Calu3 (cell line): ENCODE results near the gene GMPPA. TPM values are rescaled to one million over a fixed set of nuclear protein-coding genes. Genes with fewer than 3 reads are reported as not detected.

Experiments
- BruUV-seq: library from RNA; stranded (reverse); fragments of 400-500 nt; replicated peaks from 2 replicates; lab custom pipeline; 2021; lab: Mats Ljungman, UMichigan
- CTCF ChIA-PET: fragments of 300-600 bp; sonication (Branson Sonifier 250); formaldehyde crosslinking; loops from one replicate; lab custom pipeline; 2022; ENCODE audit warnings: antibody characterized with exemption; lab: Charles Lee
- DNase-seq: peaks from one replicate; pipeline ENCODE4 v3.0.0; 2022
- H3K27ac Mint-ChIP-seq: one replicate; pipeline ENCODE4 v1.8.0; 2022; ENCODE audit warnings: mixed read lengths; ENCODE audit not compliant: unreplicated experiment
- H3K27me3 Mint-ChIP-seq: one replicate; pipeline ENCODE4 v1.8.0; 2022; ENCODE audit warnings: mixed read lengths; ENCODE audit not compliant: unreplicated experiment
- H3K36me3 Mint-ChIP-seq: one replicate; pipeline ENCODE4 v1.8.0; 2022; ENCODE audit warnings: mild to moderate bottlenecking, moderate library complexity, mixed read lengths; ENCODE audit not compliant: insufficient read depth, unreplicated experiment
- H3K4me1 Mint-ChIP-seq: one replicate; pipeline ENCODE4 v1.8.0; 2022; ENCODE audit warnings: mild to moderate bottlenecking, low read depth, mixed read lengths; ENCODE audit not compliant: unreplicated experiment
- H3K4me3 Mint-ChIP-seq: one replicate; pipeline ENCODE4 v1.8.0; 2022; ENCODE audit warnings: mild to moderate bottlenecking, low read depth, moderate library complexity, mixed read lengths; ENCODE audit not compliant: unreplicated experiment
- H3K9me3 Mint-ChIP-seq: one replicate; pipeline ENCODE4 v1.8.0; 2022; ENCODE audit warnings: low read depth, mixed read lengths; ENCODE audit not compliant: unreplicated experiment
- intact Hi-C: fragments of 100-400 bp; cut with micrococcal nuclease; formaldehyde crosslinking; loops from one replicate; pipeline ENCODE4 v1.10.0; 2022; ENCODE audit not compliant: unreplicated experiment
- microRNA-seq: library from miRNA; unstranded; fragments of <30 nt; microRNA quantifications from one replicate; pipeline ENCODE4 v1.2.0, GENCODE V29; 2022
- total RNA-seq: library from RNA; stranded (reverse); gene quantifications from 2 replicates; pipeline ENCODE4 v1.2.3, GENCODE V29; 2022
- TF ChIP-seq, protein P1 (sequence below): fragments of 200-600 bp; IDR thresholded peaks from one replicate; pipeline ENCODE4 v1.8.0; 2022; ENCODE audit warnings: antibody characterized with exemption; ENCODE audit not compliant: unreplicated experiment

The GMPPA gene
- total RNA-seq, 1 experiment from 2014 or later: 53.0 TPM

DNA sequence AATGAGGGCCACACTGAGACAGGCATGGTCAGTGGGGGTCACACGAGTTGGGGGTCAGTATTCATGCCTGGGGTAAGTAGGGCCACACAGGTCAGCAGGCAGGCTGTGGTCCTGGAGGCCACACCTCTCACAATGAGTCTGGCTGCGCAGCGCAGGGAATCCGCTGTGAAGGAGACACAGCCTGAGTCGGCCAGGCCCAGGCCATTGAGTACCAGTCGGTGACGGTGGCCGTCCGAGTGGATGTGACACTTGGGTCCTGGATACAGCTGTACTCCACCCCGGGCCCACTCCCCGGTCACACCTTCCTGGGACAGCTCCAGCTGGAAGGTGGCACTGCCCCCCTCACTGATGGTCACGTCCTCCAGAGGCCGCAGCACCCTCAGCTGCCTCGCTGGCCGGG is 55.7 kb downstream of the GMPPA start:
- Mint-ChIP-seq H3K4me3 (no peak overlapping the region), H3K4me1 (no peaks in the 10 kb centered on the region), H3K27ac (no peak overlapping the region), H3K36me3 (peaks cover 27% of the 10 kb centered on the region), H3K9me3 (no peaks in the 10 kb centered on the region), H3K27me3 (no peaks in the 10 kb centered on the region)
- no peak for DNase-seq
- CTCF ChIA-PET: no interaction called here
- intact Hi-C loops: no loop called here
- no TSS peak for BruUV-seq
- TF ChIP-seq, protein P1, sequence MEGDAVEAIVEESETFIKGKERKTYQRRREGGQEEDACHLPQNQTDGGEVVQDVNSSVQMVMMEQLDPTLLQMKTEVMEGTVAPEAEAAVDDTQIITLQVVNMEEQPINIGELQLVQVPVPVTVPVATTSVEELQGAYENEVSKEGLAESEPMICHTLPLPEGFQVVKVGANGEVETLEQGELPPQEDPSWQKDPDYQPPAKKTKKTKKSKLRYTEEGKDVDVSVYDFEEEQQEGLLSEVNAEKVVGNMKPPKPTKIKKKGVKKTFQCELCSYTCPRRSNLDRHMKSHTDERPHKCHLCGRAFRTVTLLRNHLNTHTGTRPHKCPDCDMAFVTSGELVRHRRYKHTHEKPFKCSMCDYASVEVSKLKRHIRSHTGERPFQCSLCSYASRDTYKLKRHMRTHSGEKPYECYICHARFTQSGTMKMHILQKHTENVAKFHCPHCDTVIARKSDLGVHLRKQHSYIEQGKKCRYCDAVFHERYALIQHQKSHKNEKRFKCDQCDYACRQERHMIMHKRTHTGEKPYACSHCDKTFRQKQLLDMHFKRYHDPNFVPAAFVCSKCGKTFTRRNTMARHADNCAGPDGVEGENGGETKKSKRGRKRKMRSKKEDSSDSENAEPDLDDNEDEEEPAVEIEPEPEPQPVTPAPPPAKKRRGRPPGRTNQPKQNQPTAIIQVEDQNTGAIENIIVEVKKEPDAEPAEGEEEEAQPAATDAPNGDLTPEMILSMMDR: no peak

DNA sequence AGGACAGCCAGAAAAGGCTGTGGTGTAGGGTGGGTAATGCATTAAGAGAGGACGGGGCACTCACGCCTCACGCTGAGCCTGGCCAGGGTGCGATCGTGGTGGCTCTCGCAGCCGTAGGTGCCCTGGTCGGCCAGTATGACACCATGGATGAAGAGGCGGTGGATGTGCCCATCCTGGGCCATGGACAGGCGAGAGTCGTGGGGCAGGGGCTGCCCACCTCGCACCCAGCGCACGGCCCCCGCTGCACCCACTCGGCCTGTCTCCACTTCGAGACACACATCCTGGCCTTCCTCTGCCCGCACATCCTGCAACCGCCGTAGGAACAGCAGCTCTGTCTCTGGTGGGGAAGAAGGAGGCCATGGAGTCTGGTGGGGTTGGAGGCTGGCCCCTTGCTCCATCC is 57.3 kb downstream of the GMPPA start:
- no TSS peak for BruUV-seq
- Mint-ChIP-seq H3K4me1 (no peaks in the 10 kb centered on the region), H3K27me3 (no peaks in the 10 kb centered on the region), H3K9me3 (no peaks in the 10 kb centered on the region), H3K27ac (no peak overlapping the region), H3K4me3 (no peak overlapping the region), H3K36me3 (peaks cover 27% of the 10 kb centered on the region)
- TF ChIP-seq, protein P1: no peak
- CTCF ChIA-PET: no interaction called here
- intact Hi-C loops: no loop called here
- DNase-seq: no peak

DNA sequence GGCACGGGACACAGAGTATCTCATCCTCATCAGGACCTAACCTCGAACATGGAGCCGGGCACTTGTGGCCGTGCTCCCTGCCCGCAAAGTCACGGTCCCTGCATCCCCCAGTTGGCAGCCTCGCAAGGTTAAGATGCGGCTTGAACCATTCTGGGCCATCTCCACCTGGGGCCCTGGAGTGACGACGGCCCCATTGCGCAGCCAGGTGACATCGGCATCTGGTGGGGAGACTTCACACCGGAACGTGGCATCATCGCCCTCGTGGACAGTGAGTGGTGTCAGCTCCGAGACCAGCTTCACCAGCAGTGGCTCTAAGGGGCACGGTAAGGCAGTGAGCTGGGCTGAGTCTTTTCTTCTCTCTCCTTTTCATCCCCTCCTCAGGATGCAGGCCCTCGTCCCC is 57.7 kb downstream of the GMPPA start:
- no TSS peak for BruUV-seq
- Mint-ChIP-seq H3K27me3 (no peaks in the 10 kb centered on the region), H3K4me3 (no peak overlapping the region), H3K27ac (no peak overlapping the region), H3K36me3 (peaks cover 25% of the 10 kb centered on the region), H3K4me1 (no peaks in the 10 kb centered on the region), H3K9me3 (no peaks in the 10 kb centered on the region)
- no peak for DNase-seq
- intact Hi-C loops: no loop called here
- TF ChIP-seq, protein P1: no peak
- CTCF ChIA-PET: no interaction called here

Small RNAs within 50 kb of the gene (microRNA-seq; reads per million reads assigned to microRNA genes)
- not detected for gene MIR3132

Other genes with a start within 250 kb of the GMPPA start
- gene TUBA4B, start 245.6 kb upstream of the GMPPA start, total RNA-seq: not detected in 2 replicates
- gene TUBA4A, start 245.0 kb upstream of the GMPPA start, total RNA-seq: 68.8 and 97.9 TPM in 2 replicates
- gene DNAJB2, start 219.5 kb upstream of the GMPPA start, total RNA-seq: 55.1 and 68.2 TPM in 2 replicates
- gene PTPRN, start 189.5 kb upstream of the GMPPA start, total RNA-seq: not detected in 2 replicates
- not detected in 2 replicates for gene RESP18, start 166.1 kb upstream of the GMPPA start, total RNA-seq
- gene DNPEP, start 111.0 kb upstream of the GMPPA start, total RNA-seq: 70.3 and 75.1 TPM in 2 replicates
- not detected in 2 replicates for gene DES, start 80.5 kb upstream of the GMPPA start, total RNA-seq
- gene SPEG, start 64.0 kb upstream of the GMPPA start, total RNA-seq: 13.4 and 16.7 TPM in 2 replicates
- 0.17 TPM in 1 of 2 replicates, not detected in the other for gene ASIC4, start 15.6 kb downstream of the GMPPA start, total RNA-seq
- gene CHPF, start 44.9 kb downstream of the GMPPA start, total RNA-seq: 139 and 141 TPM in 2 replicates
- gene TMEM198, start 45.1 kb downstream of the GMPPA start, total RNA-seq: 5.2 and 5.9 TPM in 2 replicates
- gene OBSL1, start 72.6 kb downstream of the GMPPA start, total RNA-seq: 65.9 and 76.5 TPM in 2 replicates
- gene INHA, start 73.4 kb downstream of the GMPPA start, total RNA-seq: 0.80 and 0.83 TPM in 2 replicates
- gene STK11IP, start 99.0 kb downstream of the GMPPA start, total RNA-seq: 29.3 and 32.5 TPM in 2 replicates
- 14.9 and 20.2 TPM in 2 replicates for gene SLC4A3, start 128.7 kb downstream of the GMPPA start, total RNA-seq